DND-41 (cell line): ENCODE results near the gene RARB.

Experiments used
- ATAC-seq: fragments of 200-7000 bp; cut with Tn5 transposase; 3 replicates; pipeline ENCODE4 v1.9.1; 2021; ENCODE audit warnings: low read depth; ENCODE audit not compliant: insufficient read depth
- DNase-seq: peaks from one replicate; pipeline ENCODE4 v3.0.0-alpha.2; 2020
- H2AFZ ChIP-seq: 2 replicates; pipeline ENCODE4 v1.6.0; 2012; ENCODE audit warnings: low read depth, low read length
- H3K27ac ChIP-seq: 2 replicates; pipeline ENCODE4 v1.5.1; 2012; ENCODE audit warnings: low read length, inconsistent platforms
- H3K27me3 ChIP-seq: fragments of 200-600 bp; sonication (generic); 2 replicates; pipeline ENCODE4 v1.6.0; 2012; ENCODE audit warnings: low read length, mild to moderate bottlenecking, inconsistent platforms; ENCODE audit not compliant: insufficient read depth, poor library complexity
- H3K36me3 ChIP-seq: 2 replicates; pipeline ENCODE4 v1.5.1; 2012; ENCODE audit warnings: low read length, inconsistent platforms; ENCODE audit not compliant: insufficient read depth
- H3K4me1 ChIP-seq: 2 replicates; pipeline ENCODE4 v1.5.1; 2012; ENCODE audit warnings: mild to moderate bottlenecking, low read length; ENCODE audit not compliant: insufficient read depth
- H3K4me2 ChIP-seq: 2 replicates; pipeline ENCODE4 v1.6.0; 2012; ENCODE audit warnings: mild to moderate bottlenecking, moderate library complexity, low read length, inconsistent platforms; ENCODE audit not compliant: insufficient read depth
- H3K4me3 ChIP-seq, 2 experiments: fragments of 200-600 bp in 1 of 2; shearing (Covaris generic) in 1 of 2; 2 replicates each; pipeline ENCODE4 v1.5.1; 2012 to 2016; ENCODE audit warnings: inconsistent platforms in 2 of 2, low read length in 2 of 2, mild to moderate bottlenecking in 2 of 2, low read depth in 1 of 2, moderate library complexity in 1 of 2
- H3K79me2 ChIP-seq: 2 replicates; pipeline ENCODE4 v1.6.0; 2012; ENCODE audit warnings: low read length, inconsistent platforms; ENCODE audit not compliant: insufficient read depth
- H3K9ac ChIP-seq: 2 replicates; pipeline ENCODE4 v1.6.0; 2012; ENCODE audit warnings: low read depth, mild to moderate bottlenecking, inconsistent platforms, low read length, moderate library complexity
- H3K9me3 ChIP-seq: 2 replicates; pipeline ENCODE4 v1.5.1; 2012; ENCODE audit warnings: low read length, moderate library complexity, mild to moderate bottlenecking, inconsistent platforms; ENCODE audit not compliant: insufficient read depth, severe bottlenecking
- H4K20me1 ChIP-seq: 2 replicates; pipeline ENCODE4 v1.6.0; 2012; ENCODE audit warnings: low read length; ENCODE audit not compliant: insufficient read depth
- EZH2 ChIP-seq: IDR thresholded peaks from 3 replicates; pipeline ENCODE4 v1.6.1; 2012; ENCODE audit warnings: borderline replicate concordance, low read depth, mild to moderate bottlenecking, moderate library complexity, low read length, inconsistent platforms; ENCODE audit not compliant: severe bottlenecking
- TF ChIP-seq, protein P1 (sequence below): IDR thresholded peaks from 2 replicates; pipeline ENCODE4 v1.5.1; 2012; ENCODE audit warnings: borderline replicate concordance, low read length, moderate library complexity, mild to moderate bottlenecking; ENCODE audit not compliant: poor library complexity, severe bottlenecking; ENCODE audit errors: extremely low read depth

RARB gene

DNA sequence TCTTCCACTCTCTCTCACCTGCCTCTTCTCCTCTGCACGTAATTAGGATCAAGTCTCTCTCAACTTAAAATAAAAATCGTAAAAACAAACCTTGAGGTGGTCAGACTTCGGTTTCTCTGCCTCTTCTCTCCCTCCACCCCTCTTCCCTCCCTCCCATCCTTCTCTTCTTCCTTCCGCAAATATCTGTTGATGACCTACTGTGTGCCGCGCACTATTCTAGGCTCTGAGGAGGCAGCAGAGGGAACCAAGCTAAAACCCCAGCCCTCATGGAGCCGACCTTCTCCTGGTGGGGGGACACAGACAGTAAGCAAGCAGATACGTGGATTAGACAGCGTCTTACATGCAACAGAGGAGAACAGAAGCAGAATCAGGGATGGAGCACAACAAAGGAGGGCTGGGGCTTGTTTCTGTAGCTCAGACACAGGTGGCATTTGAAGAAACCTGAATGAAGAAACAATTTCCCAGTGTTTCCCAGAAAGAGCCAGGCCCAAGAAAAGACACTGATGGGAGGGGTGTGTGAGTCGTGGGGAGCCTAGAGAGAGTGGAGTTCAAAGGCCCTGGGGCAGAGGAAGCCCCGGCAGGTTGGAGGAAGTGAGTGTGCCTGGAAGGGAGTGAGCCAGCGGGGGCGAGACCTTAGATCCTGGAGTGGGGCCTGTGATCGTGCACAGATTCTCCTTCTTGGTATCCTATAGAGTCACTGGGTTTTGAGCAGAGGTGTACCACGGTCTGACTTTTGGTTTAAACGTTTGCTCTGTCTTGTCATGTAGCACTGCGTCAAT, 156.1 kb downstream of the RARB start:
- TF ChIP-seq, protein P1, sequence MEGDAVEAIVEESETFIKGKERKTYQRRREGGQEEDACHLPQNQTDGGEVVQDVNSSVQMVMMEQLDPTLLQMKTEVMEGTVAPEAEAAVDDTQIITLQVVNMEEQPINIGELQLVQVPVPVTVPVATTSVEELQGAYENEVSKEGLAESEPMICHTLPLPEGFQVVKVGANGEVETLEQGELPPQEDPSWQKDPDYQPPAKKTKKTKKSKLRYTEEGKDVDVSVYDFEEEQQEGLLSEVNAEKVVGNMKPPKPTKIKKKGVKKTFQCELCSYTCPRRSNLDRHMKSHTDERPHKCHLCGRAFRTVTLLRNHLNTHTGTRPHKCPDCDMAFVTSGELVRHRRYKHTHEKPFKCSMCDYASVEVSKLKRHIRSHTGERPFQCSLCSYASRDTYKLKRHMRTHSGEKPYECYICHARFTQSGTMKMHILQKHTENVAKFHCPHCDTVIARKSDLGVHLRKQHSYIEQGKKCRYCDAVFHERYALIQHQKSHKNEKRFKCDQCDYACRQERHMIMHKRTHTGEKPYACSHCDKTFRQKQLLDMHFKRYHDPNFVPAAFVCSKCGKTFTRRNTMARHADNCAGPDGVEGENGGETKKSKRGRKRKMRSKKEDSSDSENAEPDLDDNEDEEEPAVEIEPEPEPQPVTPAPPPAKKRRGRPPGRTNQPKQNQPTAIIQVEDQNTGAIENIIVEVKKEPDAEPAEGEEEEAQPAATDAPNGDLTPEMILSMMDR: no peak
- TF ChIP-seq EZH2: no peak
- no peak overlapping the region for H2AFZ ChIP-seq
- 0 out of 3 replicates have a peak, but pooled peaks have one; percentile 14 for ATAC-seq
- H3K79me2 ChIP-seq: no peaks in the 10 kb centered on the region
- no peaks in the 10 kb centered on the region for H3K4me1 ChIP-seq
- no peaks in the 10 kb centered on the region for H4K20me1 ChIP-seq
- no peak overlapping the region for H3K27ac ChIP-seq
- no peaks in the 10 kb centered on the region for H3K9me3 ChIP-seq
- no peaks in the 10 kb centered on the region for H3K27me3 ChIP-seq
- H3K4me3 ChIP-seq: no peak overlapping the region
- DNase-seq: no peak
- H3K9ac ChIP-seq: no peak overlapping the region
- H3K4me2 ChIP-seq: no peak overlapping the region
- H3K36me3 ChIP-seq: no peaks in the 10 kb centered on the region

DNA sequence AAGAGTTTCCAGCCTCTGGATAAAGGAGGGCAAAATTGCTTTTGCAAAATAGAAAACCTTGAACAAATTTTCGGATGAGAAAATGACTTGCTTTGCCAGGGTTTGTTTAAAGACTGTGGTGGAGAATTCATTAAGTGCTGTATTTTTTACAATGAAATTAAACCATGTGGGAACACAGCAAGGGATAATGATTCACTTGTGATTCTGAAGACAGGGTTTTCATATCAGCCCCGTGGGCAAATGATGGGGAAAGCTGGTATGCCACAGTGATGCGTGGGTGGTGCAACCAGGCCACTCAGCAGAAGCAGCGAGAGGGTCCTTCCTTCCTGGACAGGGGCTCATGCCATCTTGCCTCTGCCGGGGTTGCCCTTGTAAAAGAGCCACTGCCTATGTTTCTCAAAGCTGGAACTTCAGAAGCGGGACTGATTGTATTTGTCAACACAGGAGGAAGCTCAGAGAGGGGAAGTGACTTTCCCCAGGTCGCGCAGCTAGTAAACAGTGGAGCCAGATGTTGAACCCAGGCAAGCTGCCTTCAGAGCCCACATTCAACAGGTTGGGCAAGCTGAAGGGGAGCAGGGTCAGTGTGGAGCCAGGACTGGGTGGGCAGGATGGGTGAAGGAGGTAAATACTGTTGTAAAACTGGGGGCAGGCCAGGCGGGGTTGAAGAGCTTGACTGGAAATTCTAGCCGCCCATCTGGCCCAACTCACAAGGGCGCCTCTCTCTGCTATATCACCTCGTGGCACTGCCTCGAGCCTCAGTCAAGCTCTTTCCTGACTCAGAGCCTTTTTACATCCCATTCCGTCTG, 157.5 kb downstream of the RARB start:
- no peak for ATAC-seq
- Histone ChIP-seq H3K4me1 (no peaks in the 10 kb centered on the region), H3K79me2 (no peaks in the 10 kb centered on the region), H4K20me1 (no peaks in the 10 kb centered on the region), H3K4me2 (no peak overlapping the region), H3K36me3 (no peaks in the 10 kb centered on the region), H2AFZ (no peak overlapping the region), H3K9me3 (no peaks in the 10 kb centered on the region), H3K27me3 (no peaks in the 10 kb centered on the region), H3K4me3 (no peak overlapping the region), H3K27ac (no peak overlapping the region), H3K9ac (no peak overlapping the region)
- DNase-seq: no peak
- TF ChIP-seq EZH2: no peak
- TF ChIP-seq, protein P1: no peak

DNA sequence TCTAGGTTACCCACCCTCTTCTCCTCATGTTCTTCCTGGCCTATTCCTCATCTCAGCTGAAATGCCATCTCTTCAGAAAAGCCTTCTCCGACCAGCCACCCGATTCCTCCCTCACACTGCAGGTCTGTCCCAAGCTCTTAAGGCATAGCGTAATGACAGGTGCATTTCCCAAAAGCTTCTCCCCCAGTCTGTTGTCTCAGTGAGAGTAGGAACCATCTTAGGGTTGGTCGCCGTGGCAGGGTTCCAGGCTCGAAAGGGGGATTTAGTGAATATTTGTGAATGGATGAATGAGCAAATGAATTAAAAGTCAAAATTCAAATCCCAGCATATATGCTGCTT, 158.1 kb downstream of the RARB start:
- Histone ChIP-seq H3K4me3 (no peak overlapping the region), H3K27ac (no peak overlapping the region), H3K79me2 (no peaks in the 10 kb centered on the region), H4K20me1 (no peaks in the 10 kb centered on the region), H3K9ac (no peak overlapping the region), H2AFZ (no peak overlapping the region), H3K27me3 (no peaks in the 10 kb centered on the region), H3K4me2 (no peak overlapping the region), H3K4me1 (no peaks in the 10 kb centered on the region), H3K9me3 (no peaks in the 10 kb centered on the region), H3K36me3 (no peaks in the 10 kb centered on the region)
- ATAC-seq: no peak
- DNase-seq: no peak
- TF ChIP-seq EZH2: no peak
- TF ChIP-seq, protein P1: no peak
